HepG2 (cell line): ENCODE results near the gene TMEM223. TPM values are rescaled to one million over a fixed set of nuclear protein-coding genes. Genes with fewer than 3 reads are reported as not detected.

ENCODE experiments used
- EEA1 ChIP-seq: sonication (generic); formaldehyde crosslinking; IDR thresholded peaks from 2 replicates; pipeline ENCODE4 v1.5.1; 2020; ENCODE audit warnings: mild to moderate bottlenecking, missing genetic modification reagents, borderline replicate concordance
- ERF ChIP-seq: IDR thresholded peaks from 2 replicates; pipeline ENCODE4 v1.6.1; 2018; ENCODE audit warnings: missing biosample characterization, missing genetic modification reagents
- KDM2A ChIP-seq: sonication (generic); formaldehyde crosslinking; IDR thresholded peaks from 2 replicates; pipeline ENCODE4 v1.4.0; 2020; ENCODE audit warnings: low read depth, missing genetic modification reagents, borderline replicate concordance
- KLF6 ChIP-seq: IDR thresholded peaks from 2 replicates; pipeline ENCODE4 v1.8.0; 2016; ENCODE audit warnings: missing biosample characterization, missing genetic modification reagents
- KMT2A ChIP-seq: sonication (generic); formaldehyde crosslinking; IDR thresholded peaks from 2 replicates; pipeline ENCODE4 v1.4.0; 2020; ENCODE audit warnings: missing genetic modification reagents
- NFYC ChIP-seq: IDR thresholded peaks from 2 replicates; pipeline ENCODE4 v1.6.1; 2016; ENCODE audit warnings: missing genetic modification reagents, missing compliant biosample characterization
- PAXIP1 ChIP-seq: sonication (generic); formaldehyde crosslinking; conservative IDR thresholded peaks from 2 replicates; pipeline ENCODE4 v1.4.0; 2020; ENCODE audit warnings: mild to moderate bottlenecking, missing genetic modification reagents, moderate library complexity
- RARG ChIP-seq: sonication (generic); formaldehyde crosslinking; IDR thresholded peaks from 2 replicates; pipeline ENCODE4 v1.4.0; 2020; ENCODE audit warnings: low read depth, mild to moderate bottlenecking, missing genetic modification reagents
- SPEN ChIP-seq: sonication (generic); formaldehyde crosslinking; IDR thresholded peaks from 2 replicates; pipeline ENCODE4 v1.5.1; 2020; ENCODE audit warnings: low read depth, mild to moderate bottlenecking, missing genetic modification reagents
- ZBTB25 ChIP-seq: IDR thresholded peaks from 2 replicates; pipeline ENCODE4 v1.6.1; 2018; ENCODE audit warnings: missing genetic modification reagents
- ZNF142 ChIP-seq: sonication (generic); formaldehyde crosslinking; IDR thresholded peaks from 2 replicates; pipeline ENCODE4 v1.4.0; 2020; ENCODE audit warnings: missing genetic modification reagents
- ZNF34 ChIP-seq: sonication (generic); formaldehyde crosslinking; IDR thresholded peaks from 2 replicates; pipeline ENCODE4 v1.4.0; 2020; ENCODE audit warnings: mild to moderate bottlenecking, missing genetic modification reagents, borderline replicate concordance
- ZNF501 ChIP-seq: sonication (generic); formaldehyde crosslinking; IDR thresholded peaks from 2 replicates; pipeline ENCODE4 v1.5.1; 2020; ENCODE audit warnings: mild to moderate bottlenecking, moderate library complexity, missing genetic modification reagents
- ZSCAN25 ChIP-seq: sonication (generic); formaldehyde crosslinking; IDR thresholded peaks from 2 replicates; pipeline ENCODE4 v1.8.0; 2022; ENCODE audit warnings: mild to moderate bottlenecking, missing genetic modification reagents
- polyA plus RNA-seq, 8 experiments: library from polyadenylated mRNA; depleted of rRNA in 3 of 8; stranded (reverse) in 7 of 8; unstranded in 1 of 8; fragments of >200 nt; fragmentation: Illumina TruSeq in 4 of 8; extraction: Trizol in 4 of 8; gene quantifications; 2 replicates each; pipeline versions ENCODE4 v1.2.1 to v1.2.3, GENCODE V29; 2011 to 2016; ENCODE audit warnings: low read depth in 4 of 8, missing spikeins in 1 of 8, mixed read lengths in 1 of 8; ENCODE audit not compliant: insufficient read depth in 1 of 8
- total RNA-seq, 5 experiments: library from RNA; depleted of rRNA; stranded (reverse); fragments of >200 nt; fragmentation: Illumina TruSeq; extraction: Trizol; gene quantifications; 2 replicates each; pipeline ENCODE4 v1.2.3, GENCODE V29; 2016; ENCODE audit warnings: low read depth in 1 of 5
- TF ChIP-seq, protein P1 (sequence below): sonication (generic); formaldehyde crosslinking; IDR thresholded peaks from 2 replicates; pipeline ENCODE4 v1.8.1; 2023; ENCODE audit warnings: missing genetic modification reagents, mild to moderate bottlenecking, borderline replicate concordance

The TMEM223 gene
- total and polyA plus RNA-seq, 2 of the 13 experiments (the other 11 are each of a cell fraction or from before 2014, with no cell fraction given) = 19.5 to 24.9 TPM

DNA sequence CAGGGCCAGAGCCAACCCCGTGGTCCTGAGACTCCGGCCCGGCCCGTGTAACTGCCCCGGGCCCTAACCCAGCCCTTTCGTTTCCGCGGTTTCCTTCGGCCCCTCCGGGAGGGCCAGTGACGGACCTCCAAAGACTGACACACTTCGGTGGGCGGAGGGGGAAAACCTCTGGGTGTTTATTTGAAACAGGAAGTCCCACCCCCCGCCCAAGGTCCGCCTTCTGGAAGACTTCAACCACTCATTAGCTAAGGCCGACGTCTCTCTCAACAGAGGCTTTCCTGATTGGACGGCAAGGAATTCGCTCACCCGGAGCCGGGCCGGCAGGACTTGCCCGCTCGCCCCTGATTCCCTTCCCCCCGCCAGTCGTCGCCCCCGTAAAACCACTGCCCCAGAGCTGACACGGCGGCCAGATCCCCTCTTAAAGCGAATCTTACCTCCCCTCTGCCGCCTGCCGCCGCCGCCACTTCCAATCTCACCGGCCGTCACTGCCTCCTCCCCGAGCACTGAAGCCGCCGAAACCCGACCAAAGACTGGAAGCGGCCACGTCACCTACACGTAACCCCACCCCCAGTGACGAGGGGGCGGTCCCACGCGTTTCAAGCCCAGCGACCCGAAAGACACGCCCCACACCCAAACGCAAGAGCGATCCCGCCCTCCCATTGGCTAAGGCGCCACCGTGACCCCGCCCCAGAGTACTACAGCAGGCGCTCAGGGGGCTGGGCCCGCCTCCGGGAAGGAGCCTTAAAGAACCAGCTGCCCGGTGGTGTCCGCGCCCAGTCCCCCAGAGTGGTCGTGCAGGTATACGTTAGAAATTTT is 39.9 kb upstream of the TMEM223 start, which contains the start of gene STX5 (continued):
- TF ChIP-seq ZNF142 (CRISPR knock-in tag) (0 out of 2 replicates have a peak, but pooled peaks have one; percentile 27), ZNF34 (CRISPR knock-in tag) (0 out of 2 replicates have a peak, but pooled peaks have one; percentile 33), KMT2A (CRISPR knock-in tag) (0 out of 2 replicates have a peak, but pooled peaks have one; percentile 67), ZNF501 (peak; percentile 47; the same call in 1 of the 2 replicates), NFYC (CRISPR knock-in tag) (peak; percentile 84), ZSCAN25 (peak; percentile 29; the same call in 1 of the 2 replicates), KDM2A (peak; percentile 65), RARG (CRISPR knock-in tag) (0 out of 2 replicates have a peak, but pooled peaks have one; percentile 75), ERF (CRISPR knock-in tag) (peak; percentile 20; the same call in 1 of the 2 replicates), EEA1 (peak; percentile 57; the same call in 1 of the 2 replicates), PAXIP1 (peak; percentile 26; the same call in 1 of the 2 replicates), KLF6 (CRISPR knock-in tag) (0 out of 2 replicates have a peak, but pooled peaks have one; percentile 41), SPEN (CRISPR knock-in tag) (peak; percentile 56), ZBTB25 (CRISPR knock-in tag) (0 out of 2 replicates have a peak, but pooled peaks have one; percentile 50)
- TF ChIP-seq, protein P1, sequence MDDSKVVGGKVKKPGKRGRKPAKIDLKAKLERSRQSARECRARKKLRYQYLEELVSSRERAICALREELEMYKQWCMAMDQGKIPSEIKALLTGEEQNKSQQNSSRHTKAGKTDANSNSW (CRISPR knock-in tag) = no peak; the same call in 1 of the 2 replicates
- TF ChIP-seq, all 625 proteins: peak for 191
